ENCODE measurements around the gene PALM. TPM values are rescaled to one million over a fixed set of nuclear protein-coding genes. Genes with fewer than 3 reads are reported as not detected.

Gene PALM
- total RNA-seq, 2 donors from 2014 or later: 14.4 to 28.4 TPM

- Histone ChIP-seq H3K4me3 (peak overlapping the region; percentile 38), H3K27me3 (replicated peaks; ENCODE audit: insufficient read depth) (no peaks in the 10 kb centered on the region), H3K4me1 (ENCODE audit: control insufficient read depth in 1 of 2, low read depth in 2 of 2) (peaks cover 3 to 8% of the 10 kb centered on the region in 2 donors), H3K36me3 (no peaks in the 10 kb centered on the region), H3K9me3 (no peaks in the 10 kb centered on the region), H3K27ac (no peak overlapping the region)
- no peak for TF ChIP-seq CTCF (IDR thresholded peaks at IDR 0.05)
- DNase-seq (ENCODE audit: low spot score) (no peak), ATAC-seq (ENCODE audit: insufficient number of reproducible peaks, low FRiP score, low read depth) (no peak)
These were observed 73.6 kb downstream of the PALM start for GRCh38 chr19:782185-782877.

GRCh38 chr19:782878-783668 lies 74.3 kb downstream of the PALM start:
- Histone ChIP-seq H3K4me3 (peak overlapping the region; percentile 38), H3K27ac (no peak overlapping the region)
- no peak for ATAC-seq (ENCODE audit: insufficient number of reproducible peaks, low FRiP score, low read depth)

GRCh38 chr19:784541-784940 lies 75.8 kb downstream of the PALM start:
- Histone ChIP-seq H3K4me3 (no peak overlapping the region), H3K9me3 (no peaks in the 10 kb centered on the region), H3K36me3 (no peaks in the 10 kb centered on the region), H3K4me1 (ENCODE audit: control insufficient read depth in 1 of 2, low read depth in 2 of 2) (peaks cover 3 to 8% of the 10 kb centered on the region in 2 donors), H3K27me3 (replicated peaks; ENCODE audit: insufficient read depth) (no peaks in the 10 kb centered on the region), H3K27ac (no peak overlapping the region)
- DNase-seq (ENCODE audit: low spot score): no peak
- no peak for TF ChIP-seq CTCF (IDR thresholded peaks at IDR 0.05)
- ATAC-seq (ENCODE audit: insufficient number of reproducible peaks, low FRiP score, low read depth): no peak

More at GRCh38 chr19:782878-783668, 74.3 kb downstream of the PALM start:
- peaks cover 3 to 8% of the 10 kb centered on the region in 2 donors for H3K4me1 ChIP-seq (ENCODE audit: control insufficient read depth in 1 of 2, low read depth in 2 of 2)
- H3K9me3 ChIP-seq: no peaks in the 10 kb centered on the region
- no peak for TF ChIP-seq CTCF (IDR thresholded peaks at IDR 0.05)
- H3K36me3 ChIP-seq: no peaks in the 10 kb centered on the region
- H3K27me3 ChIP-seq (replicated peaks; ENCODE audit: insufficient read depth): no peaks in the 10 kb centered on the region
- no peak for DNase-seq (ENCODE audit: low spot score)

GRCh38 chr19:787536-787935 lies 78.8 kb downstream of the PALM start:
- Histone ChIP-seq H3K4me1 (ENCODE audit: control insufficient read depth in 1 of 2, low read depth in 2 of 2) (peaks cover 0 to 4% of the 10 kb centered on the region in 2 donors), H3K27ac (no peak overlapping the region), H3K4me3 (no peak overlapping the region), H3K36me3 (no peaks in the 10 kb centered on the region), H3K27me3 (replicated peaks; ENCODE audit: insufficient read depth) (no peaks in the 10 kb centered on the region), H3K9me3 (no peaks in the 10 kb centered on the region)
- TF ChIP-seq CTCF (IDR thresholded peaks at IDR 0.05): no peak
- DNase-seq (ENCODE audit: low spot score) (no peak), ATAC-seq (ENCODE audit: insufficient number of reproducible peaks, low FRiP score, low read depth) (no peak)

- no peaks in the 10 kb centered on the region for H3K36me3 ChIP-seq
- H3K4me3 ChIP-seq: no peak overlapping the region
- no peak for DNase-seq (ENCODE audit: low spot score)
- H3K9me3 ChIP-seq: no peaks in the 10 kb centered on the region
- H3K4me1 ChIP-seq (ENCODE audit: control insufficient read depth in 1 of 2, low read depth in 2 of 2): no peaks in the 10 kb centered on the region
- no peak overlapping the region for H3K27ac ChIP-seq
- no peak for TF ChIP-seq CTCF (IDR thresholded peaks at IDR 0.05)
- no peak for ATAC-seq (ENCODE audit: insufficient number of reproducible peaks, low FRiP score, low read depth)
- H3K27me3 ChIP-seq (replicated peaks; ENCODE audit: insufficient read depth): no peaks in the 10 kb centered on the region
These were observed 79.9 kb downstream of the PALM start for GRCh38 chr19:788686-788982.

Data from thoracic aorta (tissue), 2 donors.